H1 (cell line): ENCODE data around the gene NUDT6. TPM values are rescaled to one million over a fixed set of nuclear protein-coding genes. Genes with fewer than 3 reads are reported as not detected.

Experiments used
- CTCF ChIA-PET: fragments of 300-600 bp; sonication (Branson Sonifier 250); formaldehyde crosslinking; loops from one replicate; lab custom pipeline; 2021; ENCODE audit not compliant: partially characterized antibody; lab: Charles Lee
- POLR2A ChIA-PET: fragments of 300-600 bp; sonication (Branson Sonifier 250); formaldehyde crosslinking; loops from one replicate; lab custom pipeline; 2021; ENCODE audit warnings: inconsistent platforms; ENCODE audit not compliant: partially characterized antibody; lab: Charles Lee
- DNase-seq, 2 experiments: peaks; one replicate each; pipeline versions ENCODE4 v3.0.0 to v3.0.0-alpha.2; 2010 to 2022; ENCODE audit warnings: low spot score in 2 of 2, low read depth in 1 of 2, mixed read lengths in 1 of 2
- FAIRE-seq: peaks from 2 replicates; lab custom pipeline; 2011; peaks lifted over from hg19 to GRCh38; lab: Jason Lieb, UNC
- H2AFZ ChIP-seq: 2 replicates; pipeline ENCODE4 v1.8.1; 2012; ENCODE audit warnings: low read length, inconsistent platforms
- H2AK5ac ChIP-seq: 2 replicates; pipeline ENCODE4 v1.6.1; 2013; ENCODE audit warnings: low read depth, low read length
- H2BK120ac ChIP-seq: replicated peaks from 2 replicates; pipeline ENCODE3; 2013; ENCODE audit warnings: low read depth, low read length, inconsistent platforms
- H2BK12ac ChIP-seq: 2 replicates; pipeline ENCODE4 v1.6.1; 2013; ENCODE audit warnings: low read depth, low read length
- H2BK15ac ChIP-seq: 2 replicates; pipeline ENCODE4 v1.6.1; 2013; ENCODE audit warnings: low read length
- H2BK20ac ChIP-seq: 2 replicates; pipeline ENCODE4 v1.6.1; 2013; ENCODE audit warnings: low read length
- H2BK5ac ChIP-seq: 2 replicates; pipeline ENCODE4 v1.6.1; 2013; ENCODE audit warnings: low read depth, low read length
- H3K14ac ChIP-seq: 2 replicates; pipeline ENCODE4 v1.6.1; 2013; ENCODE audit warnings: inconsistent platforms; ENCODE audit not compliant: insufficient read length
- H3K18ac ChIP-seq: 2 replicates; pipeline ENCODE4 v1.6.1; 2013; ENCODE audit warnings: low read length; ENCODE audit errors: extremely low read depth
- H3K23ac ChIP-seq: 2 replicates; pipeline ENCODE4 v1.6.1; 2013; ENCODE audit warnings: inconsistent platforms; ENCODE audit not compliant: insufficient read length
- H3K23me2 ChIP-seq: 2 replicates; pipeline ENCODE4 v1.6.1; 2013; ENCODE audit warnings: low read depth, low read length
- H3K27ac ChIP-seq: 2 replicates; pipeline ENCODE4 v1.6.1; 2011; ENCODE audit warnings: low read depth, low read length, inconsistent platforms
- H3K27me3 ChIP-seq, 4 experiments: replicated peaks in 1 of 4; 1 replicate in 1 of 4; 2 replicates in 3 of 4; pipeline versions ENCODE4 v1.6.1 to v1.8.1; 2011 to 2013; ENCODE audit warnings: low read length in 3 of 4, mild to moderate bottlenecking in 3 of 4, inconsistent platforms in 2 of 4, mixed read lengths in 2 of 4, moderate library complexity in 1 of 4; ENCODE audit not compliant: control insufficient read depth in 3 of 4, insufficient read depth in 3 of 4; ENCODE audit errors: extremely low read depth in 1 of 4
- H3K36me3 ChIP-seq, 4 experiments: 2 replicates each; pipeline versions ENCODE4 v1.6.1 to v1.8.1; 2011 to 2013; ENCODE audit warnings: mild to moderate bottlenecking in 4 of 4, low read length in 3 of 4, moderate library complexity in 2 of 4, control low read depth in 1 of 4, inconsistent platforms in 1 of 4; ENCODE audit not compliant: insufficient read depth in 4 of 4, control insufficient read depth in 2 of 4
- H3K4ac ChIP-seq: replicated peaks from 2 replicates; pipeline ENCODE3; 2013; ENCODE audit warnings: low read length, low read depth, mixed read lengths, inconsistent platforms; ENCODE audit not compliant: insufficient read length
- H3K4me1 ChIP-seq, 4 experiments: replicated peaks in 1 of 4; 1 replicate in 1 of 4; 2 replicates in 3 of 4; pipeline versions ENCODE4 v1.6.1 to v1.8.1; 2011 to 2013; ENCODE audit warnings: low read length in 3 of 4, inconsistent platforms in 2 of 4, mixed read lengths in 1 of 4; ENCODE audit not compliant: insufficient read depth in 4 of 4, control insufficient read depth in 3 of 4
- H3K4me2 ChIP-seq, 2 experiments: 2 replicates each; pipeline versions ENCODE4 v1.6.1 to v1.8.1; 2011 to 2013; ENCODE audit warnings: low read depth in 2 of 2, low read length in 2 of 2, control low read depth in 1 of 2, inconsistent platforms in 1 of 2, mild to moderate bottlenecking in 1 of 2; ENCODE audit not compliant: insufficient read depth in 1 of 2
- H3K4me3 ChIP-seq, 4 experiments: fragments of 200-600, 300-600 bp in 1 of 4; sonication (generic), shearing (Covaris generic), sonication (Bioruptor Twin) in 1 of 4; 2 replicates each; pipeline versions ENCODE4 v1.5.1 to v1.8.1; 2011 to 2016; ENCODE audit warnings: low read length in 4 of 4, low read depth in 3 of 4, control low read depth in 2 of 4, inconsistent platforms in 2 of 4, mild to moderate bottlenecking in 2 of 4, mixed read lengths in 1 of 4, moderate library complexity in 1 of 4; ENCODE audit not compliant: insufficient read depth in 2 of 4; ENCODE audit errors: extremely low read depth in 1 of 4
- H3K56ac ChIP-seq: replicated peaks from 2 replicates; pipeline ENCODE3; 2013; ENCODE audit warnings: low read depth, mild to moderate bottlenecking, mixed read lengths, low read length, inconsistent platforms; ENCODE audit not compliant: insufficient read length
- H3K79me1 ChIP-seq: 2 replicates; pipeline ENCODE4 v1.6.1; 2013; ENCODE audit warnings: low read depth, low read length, control low read depth
- H3K79me2 ChIP-seq, 2 experiments: 2 replicates each; pipeline versions ENCODE4 v1.6.1 to v1.8.1; 2012 to 2013; ENCODE audit warnings: low read length in 2 of 2, mild to moderate bottlenecking in 2 of 2, inconsistent platforms in 1 of 2; ENCODE audit not compliant: insufficient read depth in 2 of 2, control insufficient read depth in 1 of 2
- H3K9ac ChIP-seq, 4 experiments: replicated peaks in 1 of 4; 1 replicate in 1 of 4; 2 replicates in 3 of 4; pipeline versions ENCODE4 v1.6.1 to v1.8.1; 2011 to 2013; ENCODE audit warnings: low read depth in 3 of 4, low read length in 3 of 4, control low read depth in 2 of 4, mild to moderate bottlenecking in 2 of 4, moderate library complexity in 2 of 4, inconsistent platforms in 1 of 4; ENCODE audit errors: extremely low read depth in 1 of 4
- H3K9me3 ChIP-seq, 2 experiments: 2 replicates each; pipeline versions ENCODE4 v1.6.1 to v1.8.1; 2012 to 2013; ENCODE audit warnings: mild to moderate bottlenecking in 2 of 2, moderate library complexity in 2 of 2, control low read depth in 1 of 2, inconsistent platforms in 1 of 2, low read depth in 1 of 2, low read length in 1 of 2, mixed read lengths in 1 of 2; ENCODE audit not compliant: insufficient read depth in 2 of 2
- H4K20me1 ChIP-seq, 2 experiments: replicated peaks in 1 of 2; 2 replicates each; pipeline versions ENCODE3 to v1.8.1; 2011 to 2013; ENCODE audit warnings: inconsistent platforms in 2 of 2, low read length in 2 of 2, mild to moderate bottlenecking in 1 of 2; ENCODE audit not compliant: insufficient read depth in 2 of 2, control insufficient read depth in 1 of 2
- H4K5ac ChIP-seq: 2 replicates; pipeline ENCODE4 v1.6.1; 2013; ENCODE audit warnings: low read length, low read depth, mixed read lengths, inconsistent platforms; ENCODE audit not compliant: insufficient read length
- H4K8ac ChIP-seq: 2 replicates; pipeline ENCODE4 v1.8.0; 2013; ENCODE audit warnings: mild to moderate bottlenecking, moderate library complexity, low read length, inconsistent platforms; ENCODE audit not compliant: insufficient read depth; ENCODE audit errors: extremely low read depth
- H4K91ac ChIP-seq: replicated peaks from 2 replicates; pipeline ENCODE3; 2013; ENCODE audit warnings: low read length, mixed read lengths, inconsistent platforms; ENCODE audit not compliant: insufficient read length
- BRCA1 ChIP-seq: IDR thresholded peaks from 2 replicates; pipeline ENCODE4 v1.6.1; 2012; ENCODE audit warnings: low read depth, low read length, improper control_type of control experiment
- CBX8 ChIP-seq: fragments of 300-800, 300-1000 bp; sonication (generic); IDR thresholded peaks from 2 replicates; pipeline ENCODE4 v1.7.1; 2016; ENCODE audit warnings: low read depth, low read length, borderline replicate concordance
- CREB1 ChIP-seq: IDR thresholded peaks from 2 replicates; pipeline ENCODE4 v1.6.1; 2012; ENCODE audit warnings: inconsistent platforms
- CTBP2 ChIP-seq: IDR thresholded peaks from 2 replicates; pipeline ENCODE4 v1.7.0; 2011; ENCODE audit warnings: borderline replicate concordance, mild to moderate bottlenecking, moderate library complexity, mixed read lengths, low read length; ENCODE audit not compliant: insufficient read depth, insufficient read length
- EGR1 ChIP-seq: IDR thresholded peaks from 2 replicates; pipeline ENCODE4 v1.6.1; 2011; ENCODE audit warnings: low read depth, low read length, borderline replicate concordance
- GABPA ChIP-seq: IDR thresholded peaks from 2 replicates; pipeline ENCODE4 v1.6.1; 2011; ENCODE audit warnings: mild to moderate bottlenecking, low read length, moderate library complexity, borderline replicate concordance; ENCODE audit not compliant: insufficient read depth
- TBP ChIP-seq: IDR thresholded peaks from 2 replicates; pipeline ENCODE4 v1.6.1; 2011; ENCODE audit warnings: low read depth, low read length, improper control_type of control experiment
- ZNF274 ChIP-seq: IDR thresholded peaks from 2 replicates; pipeline ENCODE4 v1.7.0; 2012; ENCODE audit warnings: low read length, borderline replicate concordance; ENCODE audit errors: extremely low read depth
- WGBS, 2 experiments: shearing (Covaris generic) in 1 of 2; methylation state at CpG; one replicate each; pipeline versions ENCODE4 v1.1.6 to v1.1.7; 2013 to 2015; ENCODE audit warnings: low lambda C conversion rate in 2 of 2, mixed read lengths in 2 of 2, inconsistent platforms in 1 of 2, low coverage in 1 of 2, missing lambda C conversion rate in 1 of 2; ENCODE audit not compliant: insufficient replicate concordance in 2 of 2, insufficient coverage in 1 of 2, insufficient read length in 1 of 2; ENCODE audit errors: extremely low coverage in 1 of 2, missing lambda C conversion rate in 1 of 2; 5-methylcytosine and 5-hydroxymethylcytosine counted together
- polyA plus RNA-seq, 7 experiments: library from polyadenylated mRNA; depleted of rRNA in 3 of 7; stranded (reverse) in 5 of 7; unstranded in 2 of 7; fragments of >200 nt in 5 of 7; fragments of 200-250 nt in 2 of 7; gene quantifications; 1 replicate in 5 of 7; 2 replicates in 1 of 7; 4 replicates in 1 of 7; pipeline versions ENCODE4 v1.2.1 to v1.2.3, GENCODE V29; 2011 to 2013; ENCODE audit warnings: missing spikeins in 2 of 7, mixed read lengths in 2 of 7
- total RNA-seq: library from RNA; stranded (reverse); fragmentation: NEBNext Ultra II Directional; extraction: Animal tissue kit (Norgen Biotek cat#: 25700); gene quantifications from 2 replicates; pipeline ENCODE4 v1.2.1, GENCODE V29; 2021
- TF ChIP-seq, protein P1 (sequence below): IDR thresholded peaks from 2 replicates; pipeline ENCODE4 v1.6.1; 2012; ENCODE audit warnings: inconsistent platforms
- TF ChIP-seq, protein P2 (sequence below): IDR thresholded peaks from 2 replicates; pipeline ENCODE4 v1.6.1; 2011; ENCODE audit warnings: low read length, improper control_type of control experiment

Gene NUDT6
- total and polyA plus RNA-seq, 2 of the 8 experiments (the other 6 are each of a cell fraction or from before 2014, with no cell fraction given) = 5.0 to 12.4 TPM

DNA sequence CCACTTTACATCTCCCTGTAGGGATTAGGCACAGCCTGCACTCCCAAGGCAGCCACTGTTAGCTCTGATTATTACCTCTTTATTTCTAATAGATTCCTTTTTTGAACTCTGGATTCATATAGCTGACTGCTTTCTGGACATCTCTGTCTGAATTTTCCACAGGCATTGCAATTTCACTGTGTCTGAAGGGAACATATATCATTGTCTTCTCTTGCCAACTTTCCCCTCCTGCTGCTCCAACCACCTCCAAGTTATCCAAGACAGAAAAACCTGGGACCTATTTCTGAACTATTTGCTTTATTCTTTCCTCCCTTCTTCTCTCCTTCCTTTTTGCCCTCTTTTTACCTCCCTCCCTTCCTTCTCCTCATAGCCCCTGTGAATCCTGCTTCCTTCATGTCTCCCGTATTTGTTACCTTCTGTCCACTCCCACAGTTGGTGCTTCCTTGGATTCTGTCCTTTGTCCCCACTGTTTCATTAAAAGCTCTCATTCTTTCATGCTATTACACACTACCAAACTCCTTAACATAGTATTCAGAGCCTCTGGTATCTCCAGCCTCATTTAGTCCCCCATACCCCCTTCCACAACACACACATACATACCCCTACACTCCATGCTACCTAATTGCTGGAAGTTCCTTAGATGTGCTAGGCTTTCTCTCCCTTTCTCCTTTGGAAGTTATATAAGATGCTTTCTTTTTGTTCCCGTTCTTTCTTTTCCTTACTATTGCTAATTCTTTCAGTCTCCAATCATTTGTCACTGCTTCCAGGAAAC, 61.0 kb downstream of the NUDT6 start:
- no peak overlapping the region for H3K56ac ChIP-seq
- no peak overlapping the region for H2BK20ac ChIP-seq
- 87% methylated on average over 2 of the region's 2 CpGs; no CpG with 5 or more reads in 1 of the 2 experiments for WGBS, 2 experiments
- H2BK5ac ChIP-seq = no peak overlapping the region
- H3K23me2 ChIP-seq = peaks cover 3% of the 10 kb centered on the region
- H3K9ac ChIP-seq = no peak overlapping the region; a peak in 1 of 7 replicates
- H4K91ac ChIP-seq = no peak overlapping the region
- H3K9me3 ChIP-seq = no peaks in the 10 kb centered on the region
- no peak overlapping the region for H2BK120ac ChIP-seq
- peak overlapping the region in 1 of 2 experiments; percentile 25; a peak in 1 of 4 replicates for H3K4me2 ChIP-seq
- H3K4me3 ChIP-seq = no peak overlapping the region
- ChIA-PET CTCF (interaction anchor here (1.4 to 2.4 kb wide), 5 partner anchors 9 to 104 kb away, joined by 3 to 6 read pairs (median 4); no protein-coding TSS in a partner anchor), POLR2A (interaction anchor here (0.6 to 4.0 kb wide), 6 partner anchors 10 to 192 kb away, joined by 3 to 9 read pairs (median 5); no protein-coding TSS in a partner anchor)
- H3K36me3 ChIP-seq = peaks cover 0 to 10% (median under 1%) of the 10 kb centered on the region in 4 experiments; a peak in 2 of 8 replicates
- no peaks in the 10 kb centered on the region; the same call in none of the 2 replicates for H3K79me1 ChIP-seq
- H3K27me3 ChIP-seq = no peaks in the 10 kb centered on the region
- H4K5ac ChIP-seq = no peak overlapping the region
- H2BK15ac ChIP-seq = no peak overlapping the region
- H4K8ac ChIP-seq = no peak overlapping the region
- H3K27ac ChIP-seq = no peak overlapping the region
- no peak overlapping the region for H2AK5ac ChIP-seq
- DNase-seq = no peak
- no peak overlapping the region for H3K18ac ChIP-seq
- no peak overlapping the region for H3K23ac ChIP-seq
- FAIRE-seq = no peak
- H2AFZ ChIP-seq = no peak overlapping the region
- no peak overlapping the region for H2BK12ac ChIP-seq
- peaks cover 45 to 98% of the 10 kb centered on the region in 2 experiments for H3K79me2 ChIP-seq
- H3K4ac ChIP-seq = no peak overlapping the region
- H4K20me1 ChIP-seq = peaks cover 29 to 35% of the 10 kb centered on the region in 2 experiments
- no peak overlapping the region for H3K14ac ChIP-seq
- H3K4me1 ChIP-seq = peaks cover 0 to 29% (median 8%) of the 10 kb centered on the region in 4 experiments; a peak in 5 of 7 replicates
- TF ChIP-seq EGR1 = no peak
- no peak for TF ChIP-seq CBX8
- no peak for TF ChIP-seq CTBP2
- TF ChIP-seq TBP = no peak
- TF ChIP-seq, protein P1, sequence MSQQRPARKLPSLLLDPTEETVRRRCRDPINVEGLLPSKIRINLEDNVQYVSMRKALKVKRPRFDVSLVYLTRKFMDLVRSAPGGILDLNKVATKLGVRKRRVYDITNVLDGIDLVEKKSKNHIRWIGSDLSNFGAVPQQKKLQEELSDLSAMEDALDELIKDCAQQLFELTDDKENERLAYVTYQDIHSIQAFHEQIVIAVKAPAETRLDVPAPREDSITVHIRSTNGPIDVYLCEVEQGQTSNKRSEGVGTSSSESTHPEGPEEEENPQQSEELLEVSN = no peak
- TF ChIP-seq CREB1 = no peak
- no peak for TF ChIP-seq BRCA1
- TF ChIP-seq, protein P2, sequence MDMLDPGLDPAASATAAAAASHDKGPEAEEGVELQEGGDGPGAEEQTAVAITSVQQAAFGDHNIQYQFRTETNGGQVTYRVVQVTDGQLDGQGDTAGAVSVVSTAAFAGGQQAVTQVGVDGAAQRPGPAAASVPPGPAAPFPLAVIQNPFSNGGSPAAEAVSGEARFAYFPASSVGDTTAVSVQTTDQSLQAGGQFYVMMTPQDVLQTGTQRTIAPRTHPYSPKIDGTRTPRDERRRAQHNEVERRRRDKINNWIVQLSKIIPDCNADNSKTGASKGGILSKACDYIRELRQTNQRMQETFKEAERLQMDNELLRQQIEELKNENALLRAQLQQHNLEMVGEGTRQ = no peak
- no peak for TF ChIP-seq ZNF274
- TF ChIP-seq GABPA = no peak
